Measurements from ENCODE around the gene TAF4B.
A peak's percentile ranks its signal among the peaks of the same experiment; 100 is the strongest.
"Not testable (repeated sequence)": the region's sequence is repeated elsewhere in the genome, so short reads cannot be mapped to it uniquely, and the experiment has no call there.

Gene TAF4B

GRCh38 chr18:26317398-26317797 lies 91.2 kb downstream of the TAF4B start:
- no peak for DNase-seq

- no peak for DNase-seq
Observed at GRCh38 chr18:26320686-26321085, 94.4 kb downstream of the TAF4B start.

DNA sequence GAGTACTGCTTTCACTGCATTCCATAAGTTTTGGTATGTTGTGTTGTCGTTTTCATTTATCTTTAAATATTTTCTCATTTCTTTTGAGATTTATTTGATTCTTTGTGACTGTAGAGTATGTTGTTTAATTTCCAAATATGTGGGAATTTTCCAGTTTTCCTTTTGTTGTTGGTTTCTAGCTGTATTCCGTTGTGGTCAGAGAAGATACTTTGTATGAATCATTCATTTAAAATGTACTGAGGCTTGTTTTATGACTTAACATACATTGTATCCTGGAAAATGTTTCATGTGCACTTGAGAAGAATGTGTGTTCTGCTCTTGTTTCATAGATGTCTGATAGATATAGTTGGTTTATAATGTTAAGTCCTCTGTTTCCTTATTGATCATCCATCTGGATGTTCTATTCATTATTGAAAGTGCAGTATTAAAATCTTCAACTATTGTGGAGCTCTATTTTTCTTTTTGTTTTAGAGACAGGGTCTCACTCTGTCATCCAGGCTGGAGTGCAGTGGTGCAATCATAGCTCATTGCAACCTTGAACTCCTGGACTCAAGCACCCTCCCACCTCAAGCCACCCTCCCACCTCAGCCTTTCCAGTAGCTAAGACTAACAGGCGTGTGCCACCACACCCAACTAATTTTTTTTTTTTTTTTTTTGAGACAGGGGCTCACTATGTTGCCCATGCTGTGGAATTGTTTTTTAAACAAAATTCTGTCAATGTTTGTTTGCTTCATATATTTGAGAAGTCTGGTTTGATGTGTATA lies 96.8 kb downstream of the TAF4B start:
- DNase-seq = no peak

DNA sequence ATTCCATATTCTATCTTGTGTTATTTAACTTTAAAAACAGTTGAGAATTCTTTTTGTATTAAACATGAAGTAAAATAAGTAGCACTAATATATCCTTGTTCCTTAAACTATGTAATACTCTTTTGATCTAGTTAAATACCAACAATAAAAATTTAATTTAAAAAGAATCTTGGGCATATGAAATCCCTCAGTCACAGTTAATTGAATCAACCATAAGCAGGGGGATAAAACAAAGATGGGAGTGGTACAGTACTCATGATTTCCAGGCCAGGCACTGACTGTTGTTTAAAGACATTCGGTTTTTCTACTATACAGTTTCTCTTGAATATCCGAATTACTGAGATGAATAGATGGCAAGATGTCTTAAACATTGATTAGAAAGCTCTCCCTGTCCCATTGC lies 99.5 kb downstream of the TAF4B start:
- no peak for DNase-seq

DNA sequence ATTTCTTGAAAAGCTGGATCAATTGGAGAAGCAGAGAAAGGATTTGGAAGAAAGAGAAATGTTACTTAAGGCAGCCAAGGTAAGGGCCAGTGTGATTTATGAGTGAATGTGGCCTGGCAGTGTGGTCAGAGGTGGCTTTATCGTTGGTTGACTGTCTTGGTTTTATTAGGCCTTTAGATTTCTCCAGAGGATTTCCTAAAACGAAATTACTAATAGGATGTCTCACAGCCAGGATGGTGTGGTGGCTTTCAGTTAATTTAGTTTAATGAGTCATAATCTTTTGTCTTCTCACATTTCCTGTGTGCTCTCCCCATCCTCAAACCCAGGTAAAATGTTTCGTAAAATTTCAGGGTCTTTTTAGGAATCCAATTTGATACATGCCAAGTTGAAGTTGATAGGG lies 100.8 kb downstream of the TAF4B start:
- DNase-seq = no peak

DNA sequence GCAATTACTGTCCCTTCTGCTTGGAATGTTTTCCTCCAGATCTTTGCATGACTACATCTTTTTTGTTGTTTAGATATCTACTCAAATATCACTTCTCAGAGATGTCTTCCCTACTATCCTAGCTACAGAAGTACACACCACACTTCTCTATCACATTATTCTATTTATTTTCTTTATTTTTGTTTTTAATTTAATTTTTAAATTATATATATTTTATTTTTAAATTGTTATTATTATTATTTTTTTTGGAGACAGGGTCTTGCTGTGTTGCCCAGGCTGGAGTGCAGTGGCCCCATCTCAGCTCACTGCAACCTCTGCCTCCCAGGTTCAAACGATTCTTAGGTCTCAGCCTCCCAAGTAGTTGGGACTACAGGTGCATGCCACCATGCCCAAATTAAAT lies 106.7 kb downstream of the TAF4B start:
- DNase-seq = no peak

DNA sequence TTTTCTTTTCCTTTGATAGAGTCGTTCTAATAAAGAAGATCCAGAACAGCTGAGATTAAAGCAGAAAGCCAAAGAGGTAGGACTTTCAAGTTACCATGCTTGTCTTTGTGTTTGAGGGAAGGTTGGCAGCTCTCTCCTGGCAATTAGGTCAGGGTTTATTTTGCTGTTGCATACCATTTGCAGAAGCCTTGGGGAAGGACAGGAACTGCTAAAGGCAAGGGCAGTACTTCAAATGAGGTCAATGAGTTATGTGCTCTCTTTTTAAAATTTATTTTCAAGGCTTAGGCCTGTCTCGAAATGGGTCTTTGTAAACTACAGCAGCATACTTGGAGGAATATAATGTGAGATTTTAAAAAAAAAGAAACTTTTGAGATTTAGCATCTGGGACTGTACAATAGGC lies 108.9 kb downstream of the TAF4B start:
- no peak for DNase-seq

DNA sequence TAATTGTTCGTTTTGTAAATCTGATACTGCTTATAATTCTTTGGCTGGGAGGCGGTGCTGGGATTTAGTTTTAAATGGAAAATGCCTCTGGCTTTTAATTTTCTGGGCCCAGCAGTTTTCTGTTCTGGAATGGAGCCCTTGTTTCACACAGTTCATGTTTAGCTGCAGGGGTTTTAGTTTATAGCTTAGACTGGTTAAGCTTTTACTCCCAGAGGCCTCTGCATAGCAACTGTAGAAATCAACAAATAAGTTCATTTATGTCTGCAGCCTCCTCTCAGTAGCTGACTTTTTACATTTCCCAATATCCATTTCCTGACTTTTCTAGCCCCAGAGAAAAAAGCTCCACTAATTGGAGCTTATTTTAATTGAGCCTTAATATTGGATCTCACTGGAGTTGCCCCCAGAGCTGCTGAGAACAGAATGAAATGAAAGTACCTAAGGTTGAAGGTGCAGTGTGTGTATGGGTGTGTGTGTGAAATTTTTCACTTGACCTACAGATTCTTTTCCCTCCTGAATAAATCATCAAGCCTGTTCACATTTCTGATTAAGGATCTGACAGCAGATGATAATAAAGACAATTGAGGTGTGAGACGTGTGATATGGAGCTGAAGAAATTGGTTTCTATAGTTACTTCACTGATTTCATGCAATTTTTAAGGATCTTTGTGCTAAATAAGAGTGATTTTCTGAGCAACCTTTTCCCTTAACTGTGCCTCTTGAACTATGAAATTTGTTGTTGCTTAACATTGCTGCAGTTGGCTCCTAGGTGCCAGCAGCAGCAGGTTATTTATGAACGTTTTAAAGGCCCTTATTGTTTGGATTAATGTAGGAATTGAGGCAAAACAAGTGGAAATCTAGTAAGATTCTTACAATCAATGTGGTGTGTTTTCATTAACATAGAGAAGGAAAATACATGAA lies 109.6 kb downstream of the TAF4B start:
- no peak for DNase-seq

- DNase-seq = no peak
Observed at GRCh38 chr18:26336572-26336971, 110.3 kb downstream of the TAF4B start.

GRCh38 chr18:26342646-26343045 lies 116.4 kb downstream of the TAF4B start:
- no peak for DNase-seq

DNA sequence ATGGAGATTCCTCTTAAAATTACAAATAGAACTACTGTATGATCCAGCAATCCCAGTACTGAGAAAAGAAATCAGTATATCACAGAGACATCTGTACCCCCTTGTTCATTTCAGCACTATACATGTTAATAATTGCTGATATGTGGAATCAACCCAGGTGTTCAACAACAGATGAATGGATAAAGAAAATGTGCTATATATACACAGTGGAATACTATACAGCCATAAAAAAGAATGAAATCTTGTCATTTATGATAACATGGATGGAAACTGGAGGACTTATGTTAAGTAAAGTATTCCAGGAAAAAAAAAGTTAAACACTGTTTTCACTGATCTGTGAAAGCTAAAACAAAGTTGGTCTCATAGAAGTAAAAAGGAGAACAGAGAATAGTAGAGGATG lies 124.7 kb downstream of the TAF4B start:
- no peak for DNase-seq

- DNase-seq = no peak
Observed at GRCh38 chr18:26356045-26356785, 130.0 kb downstream of the TAF4B start.

GRCh38 chr18:26357960-26358359 lies 131.7 kb downstream of the TAF4B start:
- no peak for DNase-seq

- no peak for DNase-seq
Observed at GRCh38 chr18:26362021-26362420, 135.8 kb downstream of the TAF4B start.

DNA sequence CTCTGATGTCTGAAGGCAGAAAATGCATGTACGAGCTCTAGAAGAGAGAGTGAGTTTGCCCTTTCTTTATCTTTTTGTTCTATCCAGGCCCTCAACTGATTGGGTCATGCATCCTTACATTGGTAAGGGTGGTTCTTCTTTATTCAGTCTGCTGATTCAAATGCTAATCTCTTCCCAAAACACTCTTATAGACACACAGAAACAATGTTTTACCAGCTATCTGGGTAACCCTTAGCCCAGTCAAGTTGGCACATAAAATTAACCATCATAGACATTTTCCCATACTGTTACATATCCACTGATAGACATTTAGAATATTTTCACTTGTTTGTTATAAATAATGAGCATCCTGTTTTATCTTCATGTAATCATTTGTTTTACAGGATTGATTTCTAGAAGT lies 141.2 kb downstream of the TAF4B start:
- DNase-seq = no peak

DNA sequence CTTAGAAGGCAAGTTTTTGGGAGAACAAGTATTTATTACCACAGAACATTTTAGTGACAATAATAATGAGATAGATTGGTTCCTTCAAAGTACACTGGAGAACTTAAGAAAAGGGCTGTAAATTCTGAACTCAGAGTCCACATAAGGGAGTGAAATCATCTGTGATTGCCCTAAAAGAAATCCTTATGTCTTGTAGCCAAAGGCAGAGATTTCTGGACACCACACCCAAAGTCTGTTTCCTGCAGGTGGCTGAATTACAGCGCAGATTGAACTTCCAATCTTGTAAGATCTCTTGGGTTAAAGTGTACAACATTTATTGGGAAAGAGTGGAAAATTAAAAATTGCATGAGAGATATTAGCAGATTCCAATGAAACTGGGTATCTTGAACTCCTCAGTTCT lies 143.8 kb downstream of the TAF4B start:
- DNase-seq = no peak

DNA sequence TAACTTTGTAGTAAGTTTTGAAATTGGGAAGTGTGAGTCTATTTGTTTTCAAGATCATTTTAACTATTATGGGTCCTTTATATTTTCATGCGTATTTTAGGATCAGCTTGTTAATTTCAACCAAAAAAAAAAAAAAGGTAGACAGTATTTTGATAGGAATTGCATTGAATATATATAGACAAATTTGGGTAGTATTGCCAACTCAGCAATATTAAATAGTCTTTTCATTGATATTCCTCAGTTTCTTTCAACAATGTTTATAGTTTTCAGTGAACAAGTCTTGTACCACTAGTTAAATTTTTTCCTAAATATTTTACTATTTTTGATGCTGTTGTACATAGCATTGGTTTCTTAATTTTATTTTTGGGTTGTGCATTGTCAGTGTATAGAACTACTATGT lies 149.9 kb downstream of the TAF4B start:
- DNase-seq = no peak

GRCh38 chr18:26378701-26379100 lies 152.5 kb downstream of the TAF4B start:
- no peak for DNase-seq

- not testable (repeated sequence) for DNase-seq
Observed at GRCh38 chr18:26381555-26381954, 155.3 kb downstream of the TAF4B start.

- peak; percentile 47 for DNase-seq
Observed at GRCh38 chr18:26383454-26384270, 157.4 kb downstream of the TAF4B start.

DNA sequence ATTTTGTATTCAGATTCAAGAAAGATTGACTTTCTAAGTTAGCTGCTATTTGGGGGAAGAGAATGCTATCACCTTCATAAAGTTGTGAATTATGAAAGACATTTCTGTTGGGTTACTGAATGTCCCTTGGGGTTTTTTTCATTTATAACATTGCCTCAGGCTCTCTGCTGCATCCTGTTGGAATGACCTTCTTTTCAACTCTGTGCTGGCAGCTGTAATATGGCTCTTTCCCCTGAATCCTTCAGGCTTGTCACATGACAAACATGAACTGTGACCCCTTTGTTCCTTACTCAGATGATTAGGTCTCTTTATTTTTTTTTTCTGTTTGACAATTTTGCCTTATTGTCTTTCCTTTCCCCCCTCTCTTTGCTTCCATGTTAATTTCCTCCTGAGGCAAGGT lies 159.8 kb downstream of the TAF4B start:
- DNase-seq = no peak

DNA sequence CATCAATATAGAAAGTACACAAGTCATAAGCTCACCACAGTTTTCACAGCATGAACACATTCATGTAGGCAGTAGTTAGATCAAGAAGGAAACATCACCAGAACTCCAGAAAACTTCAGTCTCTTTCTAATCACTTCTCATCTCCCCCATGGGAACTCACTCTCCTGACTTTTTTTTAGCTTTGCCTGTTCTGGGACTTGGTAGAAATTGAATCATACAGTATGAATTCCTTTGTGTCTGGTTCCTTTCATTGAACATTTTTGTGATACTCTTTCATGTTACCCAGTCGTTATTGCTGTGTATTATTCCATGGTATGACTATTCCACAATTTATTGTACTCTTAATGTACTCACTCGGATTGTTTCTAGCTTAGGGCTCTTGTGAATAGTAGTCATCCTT lies 160.2 kb downstream of the TAF4B start:
- no peak for DNase-seq
